ENCODE results near the gene SIRPA.

DNA sequence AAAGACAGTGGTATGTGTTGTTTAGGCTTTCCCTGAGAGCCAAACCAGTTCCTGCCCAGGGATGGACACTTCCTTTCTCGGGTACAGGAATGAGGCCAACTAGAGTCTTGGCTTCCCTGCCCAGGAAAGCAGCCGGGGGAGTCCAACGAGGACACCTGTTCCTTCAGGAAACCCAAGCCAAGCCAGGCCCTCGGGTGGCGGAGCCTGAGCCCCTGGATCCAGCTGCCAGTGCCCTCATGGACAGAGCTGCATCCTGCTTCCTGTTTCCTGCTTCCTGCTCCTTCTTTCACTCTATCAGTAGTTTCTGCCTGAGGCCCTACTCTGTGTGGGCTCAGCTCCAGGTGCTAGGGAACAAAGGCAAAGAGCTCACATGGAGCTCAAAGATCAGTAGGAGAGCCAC lies 7.9 kb upstream of the SIRPA start:
- TF ChIP-seq, protein P1, sequence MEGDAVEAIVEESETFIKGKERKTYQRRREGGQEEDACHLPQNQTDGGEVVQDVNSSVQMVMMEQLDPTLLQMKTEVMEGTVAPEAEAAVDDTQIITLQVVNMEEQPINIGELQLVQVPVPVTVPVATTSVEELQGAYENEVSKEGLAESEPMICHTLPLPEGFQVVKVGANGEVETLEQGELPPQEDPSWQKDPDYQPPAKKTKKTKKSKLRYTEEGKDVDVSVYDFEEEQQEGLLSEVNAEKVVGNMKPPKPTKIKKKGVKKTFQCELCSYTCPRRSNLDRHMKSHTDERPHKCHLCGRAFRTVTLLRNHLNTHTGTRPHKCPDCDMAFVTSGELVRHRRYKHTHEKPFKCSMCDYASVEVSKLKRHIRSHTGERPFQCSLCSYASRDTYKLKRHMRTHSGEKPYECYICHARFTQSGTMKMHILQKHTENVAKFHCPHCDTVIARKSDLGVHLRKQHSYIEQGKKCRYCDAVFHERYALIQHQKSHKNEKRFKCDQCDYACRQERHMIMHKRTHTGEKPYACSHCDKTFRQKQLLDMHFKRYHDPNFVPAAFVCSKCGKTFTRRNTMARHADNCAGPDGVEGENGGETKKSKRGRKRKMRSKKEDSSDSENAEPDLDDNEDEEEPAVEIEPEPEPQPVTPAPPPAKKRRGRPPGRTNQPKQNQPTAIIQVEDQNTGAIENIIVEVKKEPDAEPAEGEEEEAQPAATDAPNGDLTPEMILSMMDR (conservative IDR thresholded peaks at IDR 0.05 in 1 of 2, IDR thresholded peaks at IDR 0.05 in 1 of 2; ENCODE audit: low read depth in 1 of 2, low read length in 2 of 2): no peak
- TF ChIP-seq EZH2 (IDR thresholded peaks at IDR 0.05; ENCODE audit: low read length, missing control alignments): no peak

Measured in fibroblast of lung (primary cell).